Liver (tissue), 3 donors: ENCODE data around the gene RRM2.

Experiments
- HNF4A ChIP-seq, 2 donors: conservative IDR thresholded peaks; 2 replicates each; pipeline ENCODE4 v1.6.1; 2016; ENCODE audit warnings: antibody characterized with exemption in 2 of 2, mild to moderate bottlenecking in 2 of 2
- RAD21 ChIP-seq, 2 donors: IDR thresholded peaks; 2 replicates each; pipeline ENCODE4 v1.6.1; 2016; ENCODE audit warnings: antibody characterized with exemption in 2 of 2, mild to moderate bottlenecking in 2 of 2
- TF ChIP-seq, protein P1 (sequence below): IDR thresholded peaks from 2 replicates; pipeline ENCODE4 v1.6.1; 2016; ENCODE audit warnings: antibody characterized with exemption
- TF ChIP-seq, protein P2 (sequence below): fragments of 150-350 bp; IDR thresholded peaks from 2 replicates; pipeline ENCODE4 v1.5.1; 2017; ENCODE audit warnings: improper control_type of control experiment, low read depth, low read length; ENCODE audit not compliant: missing input control
- donor health status: healthy.
- donor health status: healthy.

DNA sequence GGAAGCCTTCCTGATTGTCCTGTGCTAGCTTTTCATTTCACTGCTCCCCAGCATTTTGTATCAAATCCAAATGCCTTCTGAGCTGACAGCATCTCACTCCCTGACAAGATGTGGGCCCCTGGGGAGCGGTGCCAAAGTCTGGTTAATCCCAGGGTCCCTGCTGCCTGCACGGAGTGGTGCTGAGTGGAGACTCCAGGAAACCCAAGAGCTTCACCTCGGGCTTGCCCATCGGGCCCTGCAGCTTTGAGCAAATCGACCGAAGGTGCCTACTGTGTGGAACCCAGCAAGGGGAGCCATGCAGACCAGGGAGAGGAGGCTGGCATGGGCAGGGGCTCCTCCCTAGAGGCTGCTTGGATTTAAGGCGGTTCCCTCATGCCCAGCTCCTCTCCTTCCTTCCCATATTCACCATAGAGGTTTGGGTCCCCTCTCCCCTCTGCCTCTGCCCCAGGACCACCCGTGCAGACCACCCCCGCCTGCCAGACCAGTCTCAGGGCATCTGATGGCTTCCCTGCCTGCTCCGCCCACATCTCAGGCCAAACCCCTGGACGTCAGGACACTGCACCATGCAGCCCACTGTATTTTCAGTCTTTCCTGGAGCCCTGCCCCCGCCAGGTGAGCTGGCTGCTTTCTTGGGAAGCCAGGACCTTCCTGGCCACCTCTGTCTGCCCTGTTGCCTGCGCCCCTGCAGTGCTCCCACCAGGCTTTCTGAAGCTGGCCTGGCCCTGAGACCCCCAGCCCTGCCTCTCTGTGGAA lies 37.8 kb downstream of the RRM2 start:
- TF ChIP-seq, protein P1, sequence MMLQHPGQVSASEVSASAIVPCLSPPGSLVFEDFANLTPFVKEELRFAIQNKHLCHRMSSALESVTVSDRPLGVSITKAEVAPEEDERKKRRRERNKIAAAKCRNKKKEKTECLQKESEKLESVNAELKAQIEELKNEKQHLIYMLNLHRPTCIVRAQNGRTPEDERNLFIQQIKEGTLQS: no peak
- TF ChIP-seq, protein P2, sequence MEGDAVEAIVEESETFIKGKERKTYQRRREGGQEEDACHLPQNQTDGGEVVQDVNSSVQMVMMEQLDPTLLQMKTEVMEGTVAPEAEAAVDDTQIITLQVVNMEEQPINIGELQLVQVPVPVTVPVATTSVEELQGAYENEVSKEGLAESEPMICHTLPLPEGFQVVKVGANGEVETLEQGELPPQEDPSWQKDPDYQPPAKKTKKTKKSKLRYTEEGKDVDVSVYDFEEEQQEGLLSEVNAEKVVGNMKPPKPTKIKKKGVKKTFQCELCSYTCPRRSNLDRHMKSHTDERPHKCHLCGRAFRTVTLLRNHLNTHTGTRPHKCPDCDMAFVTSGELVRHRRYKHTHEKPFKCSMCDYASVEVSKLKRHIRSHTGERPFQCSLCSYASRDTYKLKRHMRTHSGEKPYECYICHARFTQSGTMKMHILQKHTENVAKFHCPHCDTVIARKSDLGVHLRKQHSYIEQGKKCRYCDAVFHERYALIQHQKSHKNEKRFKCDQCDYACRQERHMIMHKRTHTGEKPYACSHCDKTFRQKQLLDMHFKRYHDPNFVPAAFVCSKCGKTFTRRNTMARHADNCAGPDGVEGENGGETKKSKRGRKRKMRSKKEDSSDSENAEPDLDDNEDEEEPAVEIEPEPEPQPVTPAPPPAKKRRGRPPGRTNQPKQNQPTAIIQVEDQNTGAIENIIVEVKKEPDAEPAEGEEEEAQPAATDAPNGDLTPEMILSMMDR: no peak
- TF ChIP-seq RAD21 (IDR thresholded peaks at IDR 0.05) (no peak), HNF4A (conservative IDR thresholded peaks at IDR 0.05) (no peak)
